GM13976 (cell line): Measurements from ENCODE around the gene ZNF276.
"Not testable (repeated sequence)": the region's sequence is repeated elsewhere in the genome, so short reads cannot be mapped to it uniquely, and the experiment has no call there.

Experiments used
- DNase-seq: peaks from one replicate; pipeline ENCODE4 v3.0.0; 2012; ENCODE audit warnings: low spot score
- in situ Hi-C: fragments of 300-500 bp; cut with MboI; formaldehyde crosslinking; loops from one replicate; pipeline ENCODE4 v1.12.0; 2022; ENCODE audit warnings: low sequenced_read_pairs, mixed read lengths, inconsistent platforms; ENCODE audit not compliant: unreplicated experiment
- TF ChIP-seq, protein P1 (sequence below): IDR thresholded peaks from 2 replicates; pipeline ENCODE4 v1.5.1; 2012; ENCODE audit warnings: borderline replicate concordance, mild to moderate bottlenecking; ENCODE audit not compliant: insufficient read depth; ENCODE audit errors: extremely low read depth, missing control alignments, control extremely low read depth

Gene ZNF276

GRCh38 chr16:89765292-89765830 lies 44.0 kb downstream of the ZNF276 start:
- in situ Hi-C loops: no loop called here
- TF ChIP-seq, protein P1, sequence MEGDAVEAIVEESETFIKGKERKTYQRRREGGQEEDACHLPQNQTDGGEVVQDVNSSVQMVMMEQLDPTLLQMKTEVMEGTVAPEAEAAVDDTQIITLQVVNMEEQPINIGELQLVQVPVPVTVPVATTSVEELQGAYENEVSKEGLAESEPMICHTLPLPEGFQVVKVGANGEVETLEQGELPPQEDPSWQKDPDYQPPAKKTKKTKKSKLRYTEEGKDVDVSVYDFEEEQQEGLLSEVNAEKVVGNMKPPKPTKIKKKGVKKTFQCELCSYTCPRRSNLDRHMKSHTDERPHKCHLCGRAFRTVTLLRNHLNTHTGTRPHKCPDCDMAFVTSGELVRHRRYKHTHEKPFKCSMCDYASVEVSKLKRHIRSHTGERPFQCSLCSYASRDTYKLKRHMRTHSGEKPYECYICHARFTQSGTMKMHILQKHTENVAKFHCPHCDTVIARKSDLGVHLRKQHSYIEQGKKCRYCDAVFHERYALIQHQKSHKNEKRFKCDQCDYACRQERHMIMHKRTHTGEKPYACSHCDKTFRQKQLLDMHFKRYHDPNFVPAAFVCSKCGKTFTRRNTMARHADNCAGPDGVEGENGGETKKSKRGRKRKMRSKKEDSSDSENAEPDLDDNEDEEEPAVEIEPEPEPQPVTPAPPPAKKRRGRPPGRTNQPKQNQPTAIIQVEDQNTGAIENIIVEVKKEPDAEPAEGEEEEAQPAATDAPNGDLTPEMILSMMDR: no peak
- no peak for DNase-seq

DNA sequence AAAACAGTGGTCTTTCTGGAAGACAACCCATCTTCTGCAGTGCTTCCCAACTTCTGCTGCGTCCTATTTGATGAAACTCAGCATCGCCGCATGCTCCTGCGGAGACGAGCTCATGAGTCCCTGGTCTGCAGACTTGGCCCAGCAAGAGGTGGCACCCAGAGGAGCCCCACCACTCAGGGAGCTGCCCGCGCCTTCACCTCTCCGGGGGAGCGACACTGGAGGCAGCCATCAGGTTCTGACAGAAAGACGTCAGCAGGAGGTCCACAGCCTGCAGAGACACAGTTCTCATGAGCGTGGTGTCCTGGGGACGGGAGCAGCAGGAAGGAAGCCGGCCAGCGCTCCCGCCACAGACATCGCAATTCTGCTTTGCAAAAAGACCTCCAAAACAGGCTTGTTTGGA lies 49.0 kb downstream of the ZNF276 start:
- in situ Hi-C loops: no loop called here
- DNase-seq: no peak

GRCh38 chr16:89775223-89775622 lies 53.9 kb downstream of the ZNF276 start:
- DNase-seq: no peak
- TF ChIP-seq, protein P1: no peak
- in situ Hi-C loops: no loop called here

More for the DNA sequence above, 49.0 kb downstream of the ZNF276 start:
- TF ChIP-seq, protein P1: no peak

GRCh38 chr16:89778211-89778610 lies 56.9 kb downstream of the ZNF276 start:
- in situ Hi-C loops, DNase-seq: not testable (repeated sequence)

GRCh38 chr16:89779231-89779908 lies 58.0 kb downstream of the ZNF276 start:
- in situ Hi-C loops: no loop called here
- TF ChIP-seq, protein P1: no peak
- no peak for DNase-seq

DNA sequence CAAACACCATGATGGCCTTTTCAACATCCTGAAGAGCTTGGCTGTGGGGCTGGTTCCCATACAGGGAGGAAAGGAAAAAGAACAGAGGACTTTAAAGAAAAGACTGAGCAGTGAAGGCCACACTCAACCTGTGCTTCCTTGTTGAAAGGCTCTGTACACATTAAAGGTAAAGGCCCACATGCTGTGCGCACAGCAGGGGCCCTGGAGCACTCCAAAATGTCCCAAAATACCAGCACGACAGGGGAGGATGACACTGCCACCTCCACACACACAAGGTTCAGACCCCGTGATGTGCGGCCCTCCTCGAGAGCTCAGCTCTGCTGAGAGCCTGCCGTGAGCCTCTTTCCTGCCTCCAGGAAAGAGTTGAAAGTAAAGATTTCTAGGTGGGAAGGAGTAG lies 58.6 kb downstream of the ZNF276 start:
- TF ChIP-seq, protein P1: no peak
- DNase-seq: no peak
- in situ Hi-C loops: no loop called here

- TF ChIP-seq, protein P1: no peak
- DNase-seq: peak; percentile 30
- in situ Hi-C loops: no loop called here
Measured at GRCh38 chr16:89782489-89782888, 61.2 kb downstream of the ZNF276 start.

DNA sequence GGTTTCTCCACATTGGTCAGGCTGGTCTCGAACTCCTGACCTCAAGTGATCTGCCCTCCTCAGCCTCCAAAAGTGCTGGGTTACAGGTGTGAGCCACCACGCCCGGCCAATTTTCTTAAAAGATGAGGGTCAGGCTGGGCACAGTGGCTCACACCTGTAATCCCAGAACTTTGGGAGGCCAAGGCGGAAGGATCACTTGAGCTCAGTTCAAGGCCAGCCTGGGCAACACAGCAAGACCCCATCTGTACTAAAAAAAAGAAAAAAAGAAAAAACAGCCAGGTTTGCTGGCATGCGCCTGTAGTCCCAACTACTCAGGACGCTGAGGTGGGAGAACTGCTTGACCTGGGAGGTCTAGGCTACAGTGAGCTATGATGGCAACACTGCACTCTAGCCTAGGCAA lies 62.6 kb downstream of the ZNF276 start:
- DNase-seq, in situ Hi-C loops: not testable (repeated sequence)
